Ovary (tissue), 9 donors: ENCODE data around the gene TMED10. TPM values are rescaled to one million over a fixed set of nuclear protein-coding genes. Genes with fewer than 3 reads are reported as not detected.

Source experiments
- DNase-seq, 5 donors: peaks; one replicate each; pipeline ENCODE4 v3.0.0-alpha.2; 2019 to 2020
- H3K27ac ChIP-seq, 2 donors: fragments of 200-600 bp; one replicate each; pipeline versions ENCODE4 v1.5.1 to v1.8.0; 2019 to 2022
- H3K27me3 ChIP-seq: fragments of 200-600 bp; one replicate; pipeline ENCODE4 v1.8.0; 2022
- H3K36me3 ChIP-seq: fragments of 200-600 bp; sonication (generic); one replicate; pipeline ENCODE4 v1.5.1; 2019
- H3K4me1 ChIP-seq: one replicate; pipeline ENCODE4 v1.8.1; 2013; ENCODE audit warnings: mild to moderate bottlenecking, moderate library complexity; ENCODE audit not compliant: insufficient read depth
- H3K4me3 ChIP-seq: fragments of 200-600 bp; sonication (generic); one replicate; pipeline ENCODE4 v1.5.1; 2017
- H3K9me3 ChIP-seq, 2 donors: fragments of 200-600 bp in 1 of 2; sonication (generic) in 1 of 2; one replicate each; pipeline versions ENCODE4 v1.5.1 to v1.8.1; 2013 to 2019; ENCODE audit warnings: mild to moderate bottlenecking in 1 of 2, moderate library complexity in 1 of 2
- EP300 ChIP-seq: sonication (generic); formaldehyde crosslinking; IDR thresholded peaks from one replicate; pipeline ENCODE4 v1.6.1; 2017; ENCODE audit warnings: antibody characterized with exemption
- POLR2A ChIP-seq: fragments of 450-650 bp; IDR thresholded peaks from one replicate; pipeline ENCODE4 v1.6.1; 2017; ENCODE audit warnings: antibody characterized with exemption, mild to moderate bottlenecking, moderate library complexity
- WGBS, 3 donors: extraction: QIAGEN DNeasy Blood & Tissue Kit in 1 of 3; methylation state at CpG; one replicate each; pipeline versions ENCODE4 v1.1.5 to v1.1.7; 2013 to 2017; 5-methylcytosine and 5-hydroxymethylcytosine counted together
- intact Hi-C, 4 donors: fragments of 100-400 bp; cut with DNase I; formaldehyde crosslinking; loops; one replicate each; pipeline versions ENCODE4 v1.11.0 to v1.15.1; 2022 to 2023
- polyA plus RNA-seq, 2 donors: library from polyadenylated mRNA; stranded (reverse); fragments of 200-250 nt in 1 of 2; fragments of 350-450 nt in 1 of 2; fragmentation: Illumina TruSeq in 1 of 2; extraction: RNeasy Lipid Tissue Mini Kit (QIAGEN cat#74804) in 1 of 2; gene quantifications; one replicate each; pipeline ENCODE4 v1.2.3, GENCODE V29; 2013 to 2014
- total RNA-seq, 7 donors: library from RNA; depleted of rRNA in 2 of 7; stranded (reverse); fragments of >200 nt in 2 of 7; fragmentation: NEBNext Ultra II Directional in 3 of 7; extraction: Animal tissue kit (Norgen Biotek cat#: 25700) in 3 of 7; gene quantifications; one replicate each; pipeline versions ENCODE4 v1.1.0 to v1.2.4, GENCODE V29; 2016 to 2023
- TF ChIP-seq, protein P1 (sequence below), 3 donors: fragments of 450-650 bp in 2 of 3; fragments of 200-600 bp in 1 of 3; IDR thresholded peaks; one replicate each; pipeline versions ENCODE4 v1.5.1 to v1.8.0; 2016 to 2022; ENCODE audit warnings: antibody characterized with exemption in 3 of 3, mild to moderate bottlenecking in 1 of 3
- donor health status: DM: no; HTN: no; CAD: no; lungs with moderate emphysema.
- donor health status: DM: no; HTN: no; CAD: no.
- donor health status: Bipolar disorder and iron deficiency.
- donor health status: DM: yes; HTN: yes; CAD: no.
- donor health status: DM: no; HTN: no; CAD: no.
- donor health status: DM: yes; HTN: yes; CAD: no.

Gene TMED10
- total and polyA plus RNA-seq, 9 donors: 164 to 446 (median 287) TPM

- no peak for DNase-seq
- Histone ChIP-seq H3K27ac (no peak overlapping the region), H3K4me1 (no peaks in the 10 kb centered on the region), H3K36me3 (no peaks in the 10 kb centered on the region), H3K4me3 (no peak overlapping the region), H3K27me3 (no peaks in the 10 kb centered on the region), H3K9me3 (no peaks in the 10 kb centered on the region)
- TF ChIP-seq POLR2A (no peak), EP300 (no peak)
- TF ChIP-seq, protein P1, sequence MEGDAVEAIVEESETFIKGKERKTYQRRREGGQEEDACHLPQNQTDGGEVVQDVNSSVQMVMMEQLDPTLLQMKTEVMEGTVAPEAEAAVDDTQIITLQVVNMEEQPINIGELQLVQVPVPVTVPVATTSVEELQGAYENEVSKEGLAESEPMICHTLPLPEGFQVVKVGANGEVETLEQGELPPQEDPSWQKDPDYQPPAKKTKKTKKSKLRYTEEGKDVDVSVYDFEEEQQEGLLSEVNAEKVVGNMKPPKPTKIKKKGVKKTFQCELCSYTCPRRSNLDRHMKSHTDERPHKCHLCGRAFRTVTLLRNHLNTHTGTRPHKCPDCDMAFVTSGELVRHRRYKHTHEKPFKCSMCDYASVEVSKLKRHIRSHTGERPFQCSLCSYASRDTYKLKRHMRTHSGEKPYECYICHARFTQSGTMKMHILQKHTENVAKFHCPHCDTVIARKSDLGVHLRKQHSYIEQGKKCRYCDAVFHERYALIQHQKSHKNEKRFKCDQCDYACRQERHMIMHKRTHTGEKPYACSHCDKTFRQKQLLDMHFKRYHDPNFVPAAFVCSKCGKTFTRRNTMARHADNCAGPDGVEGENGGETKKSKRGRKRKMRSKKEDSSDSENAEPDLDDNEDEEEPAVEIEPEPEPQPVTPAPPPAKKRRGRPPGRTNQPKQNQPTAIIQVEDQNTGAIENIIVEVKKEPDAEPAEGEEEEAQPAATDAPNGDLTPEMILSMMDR (IDR thresholded peaks at IDR 0.05): no peak
- whole genome bisulfite sequencing, 3 donors: 85 to 92% (median 86%) methylated on average over 2 of the region's 2 CpGs
- intact Hi-C loops: no loop called here
Measured at GRCh38 chr14:75221797-75222196, 45.4 kb upstream of the TMED10 start.

DNA sequence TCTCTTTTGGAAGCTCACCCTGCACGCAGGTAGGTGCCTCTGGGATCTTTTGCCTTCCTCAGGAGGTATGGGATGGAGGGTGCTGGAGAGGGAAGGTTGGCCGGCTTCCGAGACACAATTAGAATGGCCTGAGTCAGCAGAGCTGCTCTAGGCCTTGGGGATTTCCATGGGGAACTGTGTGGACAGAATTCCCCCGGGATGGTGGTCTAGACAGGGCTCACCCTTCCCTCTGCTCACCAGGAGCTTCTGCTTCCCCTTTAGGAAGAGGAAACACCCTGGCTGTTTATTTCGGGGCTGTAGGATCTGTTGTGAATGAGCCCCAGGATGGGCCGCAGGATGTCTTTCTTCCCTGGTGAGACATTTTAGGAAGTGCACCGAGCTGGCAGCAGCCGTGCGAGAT lies 43.7 kb upstream of the TMED10 start:
- no peak for DNase-seq
- WGBS, 3 donors: 84 to 87% (median 85%) methylated on average over 9 of the region's 9 CpGs
- TF ChIP-seq POLR2A: no peak
- no peak for TF ChIP-seq EP300
- TF ChIP-seq, protein P1 (IDR thresholded peaks at IDR 0.05): no peak

GRCh38 chr14:75217508-75218206 lies 41.2 kb upstream of the TMED10 start:
- TF ChIP-seq, protein P1 (IDR thresholded peaks at IDR 0.05): no peak
- no peak for TF ChIP-seq EP300
- no peak for TF ChIP-seq POLR2A
- Histone ChIP-seq H3K27ac (no peak overlapping the region), H3K9me3 (no peaks in the 10 kb centered on the region), H3K27me3 (no peaks in the 10 kb centered on the region), H3K4me3 (no peak overlapping the region), H3K36me3 (no peaks in the 10 kb centered on the region), H3K4me1 (no peaks in the 10 kb centered on the region)
- intact Hi-C loops: no loop called here
- WGBS, 3 donors: 40 to 44% (median 44%) methylated on average over 4 of the region's 4 CpGs
- no peak for DNase-seq

More for the DNA sequence above, 43.7 kb upstream of the TMED10 start:
- Histone ChIP-seq H3K9me3 (no peaks in the 10 kb centered on the region), H3K27me3 (no peaks in the 10 kb centered on the region), H3K36me3 (no peaks in the 10 kb centered on the region), H3K4me3 (no peak overlapping the region), H3K27ac (no peak overlapping the region), H3K4me1 (no peaks in the 10 kb centered on the region)
- intact Hi-C loops: no loop called here

DNA sequence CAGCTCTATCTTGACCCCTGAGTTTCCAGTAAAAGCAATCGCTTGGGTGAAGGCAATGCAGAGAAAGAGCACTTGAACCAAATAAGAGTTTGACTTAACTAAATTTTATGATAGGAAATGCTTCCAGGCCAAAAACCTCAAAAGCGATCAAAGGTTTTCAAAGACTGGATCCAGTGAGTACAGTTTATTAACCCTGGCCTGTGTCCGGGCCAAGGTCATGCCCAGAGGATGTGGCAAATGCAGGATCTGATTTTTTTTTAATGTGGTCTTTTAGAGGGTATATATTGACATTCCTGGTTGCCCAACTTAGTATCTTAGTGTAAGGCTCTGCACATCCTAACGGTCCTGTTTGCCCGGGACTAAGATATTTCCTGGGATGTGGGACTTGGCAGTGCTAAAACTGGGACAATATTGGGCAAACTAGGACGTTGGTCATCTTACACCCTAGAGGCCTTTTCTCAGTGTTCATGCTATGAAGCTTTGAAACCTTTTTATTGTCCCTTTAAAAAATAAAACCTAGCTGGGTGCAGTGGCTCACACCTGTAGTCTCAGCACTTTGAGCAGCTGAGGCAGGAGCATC lies 40.1 kb upstream of the TMED10 start:
- no peak for DNase-seq
- no peaks in the 10 kb centered on the region for H3K9me3 ChIP-seq
- intact Hi-C loops: no loop called here
- TF ChIP-seq POLR2A: no peak
- TF ChIP-seq EP300: no peak
- TF ChIP-seq, protein P1 (IDR thresholded peaks at IDR 0.05): no peak
- no peak overlapping the region for H3K27ac ChIP-seq
- no peaks in the 10 kb centered on the region for H3K4me1 ChIP-seq
- H3K36me3 ChIP-seq: no peaks in the 10 kb centered on the region
- no peak overlapping the region for H3K4me3 ChIP-seq
- 86 to 91% (median 91%) methylated on average over 6 of the region's 6 CpGs for WGBS, 3 donors
- no peaks in the 10 kb centered on the region for H3K27me3 ChIP-seq
